SU-DHL-6 (cell line): ENCODE data around the gene UNC13B.

Experiments used
- EZH2phosphoT487 ChIP-seq: fragments of 200-600 bp; sonication (generic), shearing (Covaris generic); conservative IDR thresholded peaks from 2 replicates; pipeline ENCODE4 v1.6.1; 2018; ENCODE audit warnings: mild to moderate bottlenecking, antibody characterized with exemption, low read length, moderate library complexity, mixed read lengths
- TF ChIP-seq, protein P1 (sequence below): fragments of 200-600 bp; sonication (generic); IDR thresholded peaks from one replicate; pipeline ENCODE4 v1.5.1; 2017; ENCODE audit warnings: antibody characterized with exemption, mild to moderate bottlenecking, low read length, moderate library complexity; ENCODE audit not compliant: insufficient read depth, poor library complexity, severe bottlenecking

DNA sequence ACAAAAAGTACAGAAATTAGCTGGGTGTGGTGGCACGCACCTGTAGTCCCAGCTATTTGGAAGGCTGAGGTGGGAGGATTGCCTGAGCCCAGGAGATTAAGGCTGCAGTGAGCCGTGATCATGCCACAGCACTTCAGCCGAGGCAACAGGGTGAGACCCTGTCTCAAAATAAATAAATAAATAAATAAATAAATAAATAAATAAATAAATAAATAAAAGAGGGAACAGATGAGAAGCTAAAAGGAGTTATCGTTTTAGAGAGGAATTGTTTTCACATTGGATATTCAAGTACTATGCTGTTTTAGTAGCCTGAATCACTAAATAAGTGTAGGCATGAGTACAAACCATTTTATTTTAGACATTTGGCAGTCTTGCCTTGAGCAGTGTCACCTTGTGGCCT is 151.7 kb downstream of the UNC13B start:
- TF ChIP-seq, protein P1, sequence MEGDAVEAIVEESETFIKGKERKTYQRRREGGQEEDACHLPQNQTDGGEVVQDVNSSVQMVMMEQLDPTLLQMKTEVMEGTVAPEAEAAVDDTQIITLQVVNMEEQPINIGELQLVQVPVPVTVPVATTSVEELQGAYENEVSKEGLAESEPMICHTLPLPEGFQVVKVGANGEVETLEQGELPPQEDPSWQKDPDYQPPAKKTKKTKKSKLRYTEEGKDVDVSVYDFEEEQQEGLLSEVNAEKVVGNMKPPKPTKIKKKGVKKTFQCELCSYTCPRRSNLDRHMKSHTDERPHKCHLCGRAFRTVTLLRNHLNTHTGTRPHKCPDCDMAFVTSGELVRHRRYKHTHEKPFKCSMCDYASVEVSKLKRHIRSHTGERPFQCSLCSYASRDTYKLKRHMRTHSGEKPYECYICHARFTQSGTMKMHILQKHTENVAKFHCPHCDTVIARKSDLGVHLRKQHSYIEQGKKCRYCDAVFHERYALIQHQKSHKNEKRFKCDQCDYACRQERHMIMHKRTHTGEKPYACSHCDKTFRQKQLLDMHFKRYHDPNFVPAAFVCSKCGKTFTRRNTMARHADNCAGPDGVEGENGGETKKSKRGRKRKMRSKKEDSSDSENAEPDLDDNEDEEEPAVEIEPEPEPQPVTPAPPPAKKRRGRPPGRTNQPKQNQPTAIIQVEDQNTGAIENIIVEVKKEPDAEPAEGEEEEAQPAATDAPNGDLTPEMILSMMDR: no peak
- TF ChIP-seq EZH2phosphoT487: no peak
